Lung (tissue), 12 donors: ENCODE measurements around the gene COA7. TPM values are rescaled to one million over a fixed set of nuclear protein-coding genes. Genes with fewer than 3 reads are reported as not detected.
"Not testable (repeated sequence)": the region's sequence is repeated elsewhere in the genome, so short reads cannot be mapped to it uniquely, and the experiment has no call there.

ENCODE experiments used
- ATAC-seq: fragments of 200-7000 bp; cut with Tn5 transposase; one replicate; pipeline ENCODE4 v1.9.1; 2020; ENCODE audit warnings: moderate number of reproducible peaks; ENCODE audit not compliant: insufficient read depth, low FRiP score
- DNase-seq, 3 donors: peaks; one replicate each; pipeline ENCODE4 v3.0.0-alpha.2; 2013 to 2017
- H3K27ac ChIP-seq, 2 donors: one replicate each; pipeline ENCODE4 v1.5.1; 2013; ENCODE audit warnings: mild to moderate bottlenecking in 2 of 2, moderate library complexity in 2 of 2, control low read depth in 1 of 2, inconsistent platforms in 1 of 2, low read depth in 1 of 2, low read length in 1 of 2
- H3K27me3 ChIP-seq, 3 donors: one replicate each; pipeline ENCODE4 v1.5.1; 2013; ENCODE audit warnings: low read length in 2 of 3; ENCODE audit not compliant: control insufficient read depth in 3 of 3, insufficient read depth in 3 of 3
- H3K36me3 ChIP-seq, 4 donors: one replicate each; pipeline ENCODE4 v1.5.1; 2013; ENCODE audit warnings: low read length in 4 of 4, mild to moderate bottlenecking in 1 of 4, moderate library complexity in 1 of 4; ENCODE audit not compliant: control insufficient read depth in 4 of 4, insufficient read depth in 4 of 4
- H3K4me1 ChIP-seq, 5 donors: one replicate each; pipeline ENCODE4 v1.5.1; 2013; ENCODE audit warnings: low read length in 5 of 5, mild to moderate bottlenecking in 2 of 5, moderate library complexity in 1 of 5; ENCODE audit not compliant: control insufficient read depth in 5 of 5, insufficient read depth in 5 of 5
- H3K4me3 ChIP-seq: one replicate; pipeline ENCODE4 v1.5.1; 2013; ENCODE audit warnings: mild to moderate bottlenecking, control low read depth, moderate library complexity
- H3K9ac ChIP-seq, 2 donors: one replicate each; pipeline ENCODE4 v1.5.1; 2013; ENCODE audit warnings: low read length in 2 of 2, control low read depth in 1 of 2; ENCODE audit not compliant: insufficient read depth in 1 of 2
- H3K9me3 ChIP-seq, 4 donors: one replicate each; pipeline ENCODE4 v1.5.1; 2013; ENCODE audit warnings: low read length in 3 of 4, mild to moderate bottlenecking in 1 of 4, moderate library complexity in 1 of 4; ENCODE audit not compliant: control insufficient read depth in 4 of 4, insufficient read depth in 3 of 4
- WGBS, 2 donors: extraction: QIAGEN DNeasy Blood & Tissue Kit; methylation state at CpG; one replicate each; pipeline ENCODE4 v1.1.7; 2013; 5-methylcytosine and 5-hydroxymethylcytosine counted together
- polyA plus RNA-seq, 2 donors: library from polyadenylated mRNA; stranded (reverse); fragments of 200-250 nt; gene quantifications; one replicate each; pipeline ENCODE4 v1.2.1, GENCODE V29; 2013
- total RNA-seq, 2 donors: library from RNA; depleted of rRNA in 1 of 2; stranded (reverse); fragments of >200 nt in 1 of 2; gene quantifications; one replicate each; pipeline ENCODE4 v1.2.1, GENCODE V29; 2014 to 2021
- TF ChIP-seq, protein P1 (sequence below): IDR thresholded peaks from 2 replicates; pipeline ENCODE4 v1.5.1; 2012; ENCODE audit warnings: mild to moderate bottlenecking; ENCODE audit errors: control extremely low read depth, extremely low read depth
- donor health status: control.
- donor health status: control.
- donor health status: Bipolar disorder and iron deficiency.
- donor health status: healthy.
- donor health status: DM: yes; HTN: yes; CAD: no.

The COA7 gene
- total and polyA plus RNA-seq, 4 donors = 4.8 to 20.4 (median 8.5) TPM

GRCh38 chr1:52738148-52738547, 40.0 kb upstream of the COA7 start:
- TF ChIP-seq, protein P1, sequence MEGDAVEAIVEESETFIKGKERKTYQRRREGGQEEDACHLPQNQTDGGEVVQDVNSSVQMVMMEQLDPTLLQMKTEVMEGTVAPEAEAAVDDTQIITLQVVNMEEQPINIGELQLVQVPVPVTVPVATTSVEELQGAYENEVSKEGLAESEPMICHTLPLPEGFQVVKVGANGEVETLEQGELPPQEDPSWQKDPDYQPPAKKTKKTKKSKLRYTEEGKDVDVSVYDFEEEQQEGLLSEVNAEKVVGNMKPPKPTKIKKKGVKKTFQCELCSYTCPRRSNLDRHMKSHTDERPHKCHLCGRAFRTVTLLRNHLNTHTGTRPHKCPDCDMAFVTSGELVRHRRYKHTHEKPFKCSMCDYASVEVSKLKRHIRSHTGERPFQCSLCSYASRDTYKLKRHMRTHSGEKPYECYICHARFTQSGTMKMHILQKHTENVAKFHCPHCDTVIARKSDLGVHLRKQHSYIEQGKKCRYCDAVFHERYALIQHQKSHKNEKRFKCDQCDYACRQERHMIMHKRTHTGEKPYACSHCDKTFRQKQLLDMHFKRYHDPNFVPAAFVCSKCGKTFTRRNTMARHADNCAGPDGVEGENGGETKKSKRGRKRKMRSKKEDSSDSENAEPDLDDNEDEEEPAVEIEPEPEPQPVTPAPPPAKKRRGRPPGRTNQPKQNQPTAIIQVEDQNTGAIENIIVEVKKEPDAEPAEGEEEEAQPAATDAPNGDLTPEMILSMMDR = no peak
- Histone ChIP-seq H3K36me3 (no peaks in the 10 kb centered on the region), H3K4me1 (peaks cover 0 to 14% (median 0%) of the 10 kb centered on the region in 5 donors), H3K27me3 (no peaks in the 10 kb centered on the region), H3K9me3 (no peaks in the 10 kb centered on the region), H3K9ac (no peak overlapping the region), H3K27ac (peak overlapping the region in 1 of 2 donors; percentile 33), H3K4me3 (no peak overlapping the region)
- 65 to 88% methylated on average over 5 of the region's 5 CpGs for WGBS, 2 donors
- DNase-seq (no peak), ATAC-seq (no peak)

DNA sequence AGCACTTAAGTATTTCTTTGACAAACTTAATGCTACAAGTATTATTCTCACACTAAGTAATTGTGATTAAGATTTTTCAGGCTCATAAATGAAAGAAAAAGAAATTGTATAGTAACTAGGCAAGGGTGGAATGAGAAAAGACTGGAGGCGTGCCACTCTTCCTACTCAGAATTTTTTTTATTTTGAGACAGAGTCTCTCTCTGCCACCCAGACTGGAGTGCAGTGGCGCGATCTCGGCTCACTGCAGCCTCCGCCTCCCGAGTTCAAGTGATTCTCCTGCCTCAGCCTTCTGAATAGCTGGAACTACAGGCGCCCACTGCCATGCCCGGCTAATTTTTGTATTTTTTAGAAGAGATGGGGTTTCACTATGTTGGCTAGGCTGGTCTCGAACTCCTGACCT, 37.2 kb upstream of the COA7 start:
- 92 to 95% methylated on average over 9 of the region's 9 CpGs for WGBS, 2 donors
- not testable (repeated sequence) for H3K36me3 ChIP-seq

DNA sequence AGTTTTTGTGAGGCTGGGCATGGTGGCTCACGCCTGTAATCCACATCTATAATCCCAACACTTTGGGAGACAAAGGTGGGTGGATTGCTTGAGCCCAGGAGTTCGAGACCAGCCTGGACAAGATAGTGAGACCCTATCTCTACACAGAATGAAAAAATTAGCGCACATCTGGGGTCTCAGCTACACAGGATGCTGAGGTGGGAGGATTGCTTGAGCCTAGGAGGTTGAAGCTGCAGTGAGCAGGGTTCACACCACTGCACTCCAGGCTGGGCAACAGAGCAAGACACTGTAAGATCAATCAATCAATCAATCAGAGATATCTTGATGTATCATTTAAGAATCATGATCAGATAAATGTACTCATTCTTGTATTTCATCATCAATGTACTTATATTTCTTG, 35.2 kb upstream of the COA7 start:
- WGBS, 2 donors = 94 to 98% methylated on average over 3 of the region's 3 CpGs
- Histone ChIP-seq H3K9me3 (no peaks in the 10 kb centered on the region), H3K4me3 (no peak overlapping the region), H3K36me3 (peaks cover 0 to 2% (median 1%) of the 10 kb centered on the region in 4 donors), H3K27ac (no peak overlapping the region), H3K27me3 (no peaks in the 10 kb centered on the region), H3K9ac (no peak overlapping the region), H3K4me1 (peaks cover 0 to 7% (median 3%) of the 10 kb centered on the region in 5 donors)
- ATAC-seq (no peak), DNase-seq (no peak)
- TF ChIP-seq, protein P1 = no peak

More for the DNA sequence above, 37.2 kb upstream of the COA7 start:
- H3K27ac ChIP-seq, H3K9ac ChIP-seq, H3K9me3 ChIP-seq, ATAC-seq, H3K4me3 ChIP-seq, DNase-seq, H3K27me3 ChIP-seq: not testable (repeated sequence)
- H3K4me1 ChIP-seq = peaks cover 0 to 10% (median 0%) of the 10 kb centered on the region in 5 donors

DNA sequence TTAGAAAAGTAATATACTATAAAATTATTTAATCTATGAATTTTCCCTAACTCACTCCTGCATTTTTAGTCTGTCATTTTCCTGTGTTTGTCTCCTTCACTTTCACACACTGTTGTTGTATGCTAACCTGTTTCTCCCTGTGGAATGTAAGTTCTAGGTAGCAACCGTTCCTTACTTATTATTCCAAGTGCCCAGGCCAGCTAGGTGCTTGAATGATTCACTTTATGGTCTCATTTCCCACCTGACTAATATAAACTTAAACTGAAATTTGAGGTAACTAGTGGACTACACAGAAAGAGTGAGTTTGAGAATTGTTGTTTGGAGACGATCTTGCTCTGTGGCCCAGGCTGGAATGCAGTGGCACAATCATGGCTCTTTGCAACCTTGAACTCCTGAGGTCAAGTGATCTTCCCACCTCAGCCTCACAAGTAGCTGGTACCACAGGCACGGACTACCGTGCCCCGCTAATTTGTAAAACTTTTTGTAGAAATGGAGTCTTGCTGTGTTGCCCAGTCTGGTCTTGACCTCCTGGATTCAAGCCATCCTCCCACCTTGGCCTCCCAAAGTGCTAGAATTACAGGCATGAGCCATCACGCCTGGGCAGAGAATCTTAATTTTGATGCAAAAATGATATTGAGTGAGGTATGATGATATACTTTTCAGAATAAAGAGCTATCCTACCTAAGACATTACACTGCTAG, 30.0 kb upstream of the COA7 start:
- no peak overlapping the region for H3K27ac ChIP-seq
- TF ChIP-seq, protein P1 = no peak
- no peaks in the 10 kb centered on the region for H3K27me3 ChIP-seq
- H3K4me1 ChIP-seq = peaks cover 0 to 14% (median 11%) of the 10 kb centered on the region in 5 donors
- ATAC-seq (no peak), DNase-seq (no peak)
- H3K9ac ChIP-seq = no peak overlapping the region
- WGBS, 2 donors = 75 to 93% methylated on average over 6 of the region's 6 CpGs
- H3K36me3 ChIP-seq = peaks cover 0 to 2% (median 1%) of the 10 kb centered on the region in 4 donors
- no peaks in the 10 kb centered on the region for H3K9me3 ChIP-seq
- no peak overlapping the region for H3K4me3 ChIP-seq
